ENCODE results near the gene MACROD1. TPM values are rescaled to one million over a fixed set of nuclear protein-coding genes. Genes with fewer than 3 reads are reported as not detected.
"Not testable (repeated sequence)": the region's sequence is repeated elsewhere in the genome, so short reads cannot be mapped to it uniquely, and the experiment has no call there.

MACROD1 gene
- total and polyA plus RNA-seq, 10 of the 15 experiments (the other 5 are each of a cell fraction or from before 2014, with no cell fraction given), result 1.2 to 22.7 (median 11.3) TPM; not detected in 1

- TF ChIP-seq, protein P1, sequence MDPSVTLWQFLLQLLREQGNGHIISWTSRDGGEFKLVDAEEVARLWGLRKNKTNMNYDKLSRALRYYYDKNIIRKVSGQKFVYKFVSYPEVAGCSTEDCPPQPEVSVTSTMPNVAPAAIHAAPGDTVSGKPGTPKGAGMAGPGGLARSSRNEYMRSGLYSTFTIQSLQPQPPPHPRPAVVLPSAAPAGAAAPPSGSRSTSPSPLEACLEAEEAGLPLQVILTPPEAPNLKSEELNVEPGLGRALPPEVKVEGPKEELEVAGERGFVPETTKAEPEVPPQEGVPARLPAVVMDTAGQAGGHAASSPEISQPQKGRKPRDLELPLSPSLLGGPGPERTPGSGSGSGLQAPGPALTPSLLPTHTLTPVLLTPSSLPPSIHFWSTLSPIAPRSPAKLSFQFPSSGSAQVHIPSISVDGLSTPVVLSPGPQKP (IDR thresholded peaks at IDR 0.05; ENCODE audit: low read depth, low read length), result peak; percentile 84
- TF ChIP-seq SIX5 (IDR thresholded peaks at IDR 0.05; ENCODE audit: low read depth, low read length, severe bottlenecking) (peak; percentile 11), ZZZ3 (IDR thresholded peaks at IDR 0.05; ENCODE audit: control insufficient read depth, insufficient read length, low read depth) (no peak), ZNF217 (IDR thresholded peaks at IDR 0.05) (no peak), ETV6 (conservative IDR thresholded peaks at IDR 0.05 in 1 of 2, IDR thresholded peaks at IDR 0.05 in 1 of 2; ENCODE audit: borderline replicate concordance in 1 of 2, low read depth in 1 of 2) (peak in 1 of 2 experiments; percentile 67; a peak in 1 of 4 replicates), MEF2B (IDR thresholded peaks at IDR 0.05; ENCODE audit: partially characterized antibody, poor library complexity, severe bottlenecking) (no peak), RELB (IDR thresholded peaks at IDR 0.05; ENCODE audit: low read depth) (peak; percentile 92), MTA3 (IDR thresholded peaks at IDR 0.05; ENCODE audit: borderline replicate concordance, low read length) (no peak), GABPA (IDR thresholded peaks at IDR 0.05; ENCODE audit: low read depth) (peak; percentile 94), TCF12 (IDR thresholded peaks at IDR 0.05; ENCODE audit: low read depth, low read length) (no peak), EED (IDR thresholded peaks at IDR 0.05; ENCODE audit: low read depth) (peak; percentile 91), ZNF207 (IDR thresholded peaks at IDR 0.05; ENCODE audit: borderline replicate concordance) (peak; percentile 68; the same call in 1 of the 2 replicates)
Observed at GRCh38 chr11:63974259-63975143, 191.4 kb downstream of the MACROD1 start, which contains the start of gene COX8A (continued).

DNA sequence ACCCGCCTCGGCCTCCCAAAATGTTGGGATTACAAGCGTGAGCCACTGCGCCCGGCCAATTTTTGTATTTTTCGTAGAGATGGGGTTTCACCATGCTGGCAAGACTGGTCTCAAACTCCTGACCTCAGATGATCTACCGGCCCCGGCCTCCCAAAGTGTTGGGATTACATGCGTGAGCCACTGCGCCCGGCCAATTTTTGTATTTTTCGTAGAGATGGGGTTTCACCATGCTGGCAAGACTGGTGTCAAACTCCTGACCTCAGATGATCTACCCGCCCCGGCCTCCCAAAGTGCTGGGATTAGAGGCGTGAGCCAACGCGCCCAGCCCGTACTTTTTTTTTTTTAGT is 192.0 kb downstream of the MACROD1 start:
- POLR2A ChIA-PET, result interaction anchor here (1.4 to 2.4 kb wide), 2 partner anchors 12 to 14 kb away, joined by 4 to 11 read pairs; partner anchors contain the start of gene OTUB1
- 81% methylated on average over 16 of the region's 18 CpGs for WGBS (ENCODE audit: insufficient coverage, insufficient replicate concordance, low lambda C conversion rate, missing lambda C conversion rate)
- H3K27ac ChIP-seq (ENCODE audit: control insufficient read depth, insufficient read depth); H3K9ac ChIP-seq (ENCODE audit: control insufficient read depth, insufficient read depth, low read length); H3K27me3 ChIP-seq (replicated peaks in 1 of 2; ENCODE audit: control insufficient read depth in 2 of 2, insufficient read depth in 2 of 2, low read length in 1 of 2); SMC1A ChIA-PET (ENCODE audit: uncharacterized antibody, unreplicated experiment); H2AFZ ChIP-seq (ENCODE audit: control insufficient read depth, low read depth, low read length); intact Hi-C loops (cut with micrococcal nuclease; ENCODE audit: unreplicated experiment); H3K9me3 ChIP-seq (replicated peaks; ENCODE audit: control insufficient read depth, insufficient read depth, low read length); H3K4me1 ChIP-seq (ENCODE audit: control insufficient read depth, insufficient read depth, low read length); ATAC-seq; H4K20me1 ChIP-seq (ENCODE audit: control insufficient read depth, insufficient read depth); H3K4me2 ChIP-seq (ENCODE audit: control insufficient read depth, insufficient read depth); H3K4me3 ChIP-seq; DNase-seq (ENCODE audit: low read depth, low spot score); CTCF ChIA-PET; BruUV-seq (replicated peaks); H3K36me3 ChIP-seq (ENCODE audit: control insufficient read depth in 2 of 2, insufficient read depth in 2 of 2, low read length in 1 of 2); in situ Hi-C loops (cut with MboI); FAIRE-seq: not testable (repeated sequence)
- RAD21 ChIA-PET (ENCODE audit: unreplicated experiment), result interaction anchor here (0.5 to 1.0 kb wide), 3 partner anchors 86 to 135 kb away, joined by 3 read pairs; partner anchors contain the start of gene MARK2
- H3K79me2 ChIP-seq (ENCODE audit: control insufficient read depth, insufficient read depth, low read length), result peaks cover 34% of the 10 kb centered on the region

Data from GM12878 (cell line).